Endothelial cell of umbilical vein (primary cell): ENCODE measurements around the gene CPTP.

ENCODE experiments used
- CTCF ChIP-seq, 2 donors: IDR thresholded peaks; 1 replicate in 1 of 2; 2 replicates in 1 of 2; pipeline ENCODE4 v1.5.1; 2011; ENCODE audit warnings: low read length in 2 of 2, mild to moderate bottlenecking in 2 of 2, moderate library complexity in 2 of 2, control low read depth in 1 of 2, inconsistent platforms in 1 of 2, low read depth in 1 of 2; ENCODE audit not compliant: insufficient read depth in 1 of 2; ENCODE audit errors: extremely low read depth in 1 of 2
- EZH2 ChIP-seq: IDR thresholded peaks from 2 replicates; pipeline ENCODE4 v1.6.1; 2012; ENCODE audit warnings: borderline replicate concordance, low read depth, mild to moderate bottlenecking, moderate library complexity, low read length, inconsistent platforms; ENCODE audit not compliant: severe bottlenecking
- FOS ChIP-seq: IDR thresholded peaks from 2 replicates; pipeline ENCODE4 v1.6.1; 2011; ENCODE audit warnings: mild to moderate bottlenecking, low read length, moderate library complexity, borderline replicate concordance; ENCODE audit not compliant: insufficient read depth
- JUN ChIP-seq: IDR thresholded peaks from 2 replicates; pipeline ENCODE4 v1.6.1; 2011; ENCODE audit warnings: borderline replicate concordance, low read depth; ENCODE audit not compliant: insufficient read length, insufficient read depth
- MAX ChIP-seq: IDR thresholded peaks from 2 replicates; pipeline ENCODE4 v1.6.1; 2011; ENCODE audit not compliant: insufficient read depth, insufficient read length
- MYC ChIP-seq: IDR thresholded peaks from one replicate; pipeline ENCODE4 v1.6.1; 2011; ENCODE audit warnings: mild to moderate bottlenecking, low read depth, low read length
- POLR2A ChIP-seq: IDR thresholded peaks from 2 replicates; pipeline ENCODE4 v1.6.1; 2012; ENCODE audit warnings: low read depth, mild to moderate bottlenecking, control low read depth, low read length

- TF ChIP-seq CTCF (IDR thresholded peaks at IDR 0.05; ENCODE audit: extremely low read depth in 1 of 2, insufficient read depth in 1 of 2, low read depth in 1 of 2, low read length in 2 of 2) (no peak), MAX (no peak), POLR2A (no peak), EZH2 (no peak), JUN (no peak), MYC (no peak), FOS (no peak)
Observed at GRCh38 chr1:1361233-1361981, 36.8 kb downstream of the CPTP start.
